H1 (cell line): ENCODE data around the gene ARID1B. TPM values are rescaled to one million over a fixed set of nuclear protein-coding genes. Genes with fewer than 3 reads are reported as not detected.

Experiments
- CTCF ChIA-PET: fragments of 300-600 bp; sonication (Branson Sonifier 250); formaldehyde crosslinking; loops from one replicate; lab custom pipeline; 2021; ENCODE audit not compliant: partially characterized antibody; lab: Charles Lee
- POLR2A ChIA-PET: fragments of 300-600 bp; sonication (Branson Sonifier 250); formaldehyde crosslinking; loops from one replicate; lab custom pipeline; 2021; ENCODE audit warnings: inconsistent platforms; ENCODE audit not compliant: partially characterized antibody; lab: Charles Lee
- DNase-seq, 2 experiments: peaks; one replicate each; pipeline versions ENCODE4 v3.0.0 to v3.0.0-alpha.2; 2010 to 2022; ENCODE audit warnings: low spot score in 2 of 2, low read depth in 1 of 2, mixed read lengths in 1 of 2
- FAIRE-seq: peaks from 2 replicates; lab custom pipeline; 2011; peaks lifted over from hg19 to GRCh38; lab: Jason Lieb, UNC
- H2AFZ ChIP-seq: 2 replicates; pipeline ENCODE4 v1.8.1; 2012; ENCODE audit warnings: low read length, inconsistent platforms
- H2AK5ac ChIP-seq: 2 replicates; pipeline ENCODE4 v1.6.1; 2013; ENCODE audit warnings: low read depth, low read length
- H2BK120ac ChIP-seq: replicated peaks from 2 replicates; pipeline ENCODE3; 2013; ENCODE audit warnings: low read depth, low read length, inconsistent platforms
- H2BK12ac ChIP-seq: 2 replicates; pipeline ENCODE4 v1.6.1; 2013; ENCODE audit warnings: low read depth, low read length
- H2BK15ac ChIP-seq: 2 replicates; pipeline ENCODE4 v1.6.1; 2013; ENCODE audit warnings: low read length
- H2BK20ac ChIP-seq: 2 replicates; pipeline ENCODE4 v1.6.1; 2013; ENCODE audit warnings: low read length
- H2BK5ac ChIP-seq: 2 replicates; pipeline ENCODE4 v1.6.1; 2013; ENCODE audit warnings: low read depth, low read length
- H3K14ac ChIP-seq: 2 replicates; pipeline ENCODE4 v1.6.1; 2013; ENCODE audit warnings: inconsistent platforms; ENCODE audit not compliant: insufficient read length
- H3K18ac ChIP-seq: 2 replicates; pipeline ENCODE4 v1.6.1; 2013; ENCODE audit warnings: low read length; ENCODE audit errors: extremely low read depth
- H3K23ac ChIP-seq: 2 replicates; pipeline ENCODE4 v1.6.1; 2013; ENCODE audit warnings: inconsistent platforms; ENCODE audit not compliant: insufficient read length
- H3K23me2 ChIP-seq: 2 replicates; pipeline ENCODE4 v1.6.1; 2013; ENCODE audit warnings: low read depth, low read length
- H3K27ac ChIP-seq: 2 replicates; pipeline ENCODE4 v1.6.1; 2011; ENCODE audit warnings: low read depth, low read length, inconsistent platforms
- H3K27me3 ChIP-seq, 4 experiments: replicated peaks in 1 of 4; 1 replicate in 1 of 4; 2 replicates in 3 of 4; pipeline versions ENCODE4 v1.6.1 to v1.8.1; 2011 to 2013; ENCODE audit warnings: low read length in 3 of 4, mild to moderate bottlenecking in 3 of 4, inconsistent platforms in 2 of 4, mixed read lengths in 2 of 4, moderate library complexity in 1 of 4; ENCODE audit not compliant: control insufficient read depth in 3 of 4, insufficient read depth in 3 of 4; ENCODE audit errors: extremely low read depth in 1 of 4
- H3K36me3 ChIP-seq, 4 experiments: 2 replicates each; pipeline versions ENCODE4 v1.6.1 to v1.8.1; 2011 to 2013; ENCODE audit warnings: mild to moderate bottlenecking in 4 of 4, low read length in 3 of 4, moderate library complexity in 2 of 4, control low read depth in 1 of 4, inconsistent platforms in 1 of 4; ENCODE audit not compliant: insufficient read depth in 4 of 4, control insufficient read depth in 2 of 4
- H3K4ac ChIP-seq: replicated peaks from 2 replicates; pipeline ENCODE3; 2013; ENCODE audit warnings: low read length, low read depth, mixed read lengths, inconsistent platforms; ENCODE audit not compliant: insufficient read length
- H3K4me1 ChIP-seq, 4 experiments: replicated peaks in 1 of 4; 1 replicate in 1 of 4; 2 replicates in 3 of 4; pipeline versions ENCODE4 v1.6.1 to v1.8.1; 2011 to 2013; ENCODE audit warnings: low read length in 3 of 4, inconsistent platforms in 2 of 4, mixed read lengths in 1 of 4; ENCODE audit not compliant: insufficient read depth in 4 of 4, control insufficient read depth in 3 of 4
- H3K4me2 ChIP-seq, 2 experiments: 2 replicates each; pipeline versions ENCODE4 v1.6.1 to v1.8.1; 2011 to 2013; ENCODE audit warnings: low read depth in 2 of 2, low read length in 2 of 2, control low read depth in 1 of 2, inconsistent platforms in 1 of 2, mild to moderate bottlenecking in 1 of 2; ENCODE audit not compliant: insufficient read depth in 1 of 2
- H3K4me3 ChIP-seq, 4 experiments: fragments of 200-600, 300-600 bp in 1 of 4; sonication (generic), shearing (Covaris generic), sonication (Bioruptor Twin) in 1 of 4; 2 replicates each; pipeline versions ENCODE4 v1.5.1 to v1.8.1; 2011 to 2016; ENCODE audit warnings: low read length in 4 of 4, low read depth in 3 of 4, control low read depth in 2 of 4, inconsistent platforms in 2 of 4, mild to moderate bottlenecking in 2 of 4, mixed read lengths in 1 of 4, moderate library complexity in 1 of 4; ENCODE audit not compliant: insufficient read depth in 2 of 4; ENCODE audit errors: extremely low read depth in 1 of 4
- H3K56ac ChIP-seq: replicated peaks from 2 replicates; pipeline ENCODE3; 2013; ENCODE audit warnings: low read depth, mild to moderate bottlenecking, mixed read lengths, low read length, inconsistent platforms; ENCODE audit not compliant: insufficient read length
- H3K79me1 ChIP-seq: 2 replicates; pipeline ENCODE4 v1.6.1; 2013; ENCODE audit warnings: low read depth, low read length, control low read depth
- H3K79me2 ChIP-seq, 2 experiments: 2 replicates each; pipeline versions ENCODE4 v1.6.1 to v1.8.1; 2012 to 2013; ENCODE audit warnings: low read length in 2 of 2, mild to moderate bottlenecking in 2 of 2, inconsistent platforms in 1 of 2; ENCODE audit not compliant: insufficient read depth in 2 of 2, control insufficient read depth in 1 of 2
- H3K9ac ChIP-seq, 4 experiments: replicated peaks in 1 of 4; 1 replicate in 1 of 4; 2 replicates in 3 of 4; pipeline versions ENCODE4 v1.6.1 to v1.8.1; 2011 to 2013; ENCODE audit warnings: low read depth in 3 of 4, low read length in 3 of 4, control low read depth in 2 of 4, mild to moderate bottlenecking in 2 of 4, moderate library complexity in 2 of 4, inconsistent platforms in 1 of 4; ENCODE audit errors: extremely low read depth in 1 of 4
- H3K9me3 ChIP-seq, 2 experiments: 2 replicates each; pipeline versions ENCODE4 v1.6.1 to v1.8.1; 2012 to 2013; ENCODE audit warnings: mild to moderate bottlenecking in 2 of 2, moderate library complexity in 2 of 2, control low read depth in 1 of 2, inconsistent platforms in 1 of 2, low read depth in 1 of 2, low read length in 1 of 2, mixed read lengths in 1 of 2; ENCODE audit not compliant: insufficient read depth in 2 of 2
- H4K20me1 ChIP-seq, 2 experiments: replicated peaks in 1 of 2; 2 replicates each; pipeline versions ENCODE3 to v1.8.1; 2011 to 2013; ENCODE audit warnings: inconsistent platforms in 2 of 2, low read length in 2 of 2, mild to moderate bottlenecking in 1 of 2; ENCODE audit not compliant: insufficient read depth in 2 of 2, control insufficient read depth in 1 of 2
- H4K5ac ChIP-seq: 2 replicates; pipeline ENCODE4 v1.6.1; 2013; ENCODE audit warnings: low read length, low read depth, mixed read lengths, inconsistent platforms; ENCODE audit not compliant: insufficient read length
- H4K8ac ChIP-seq: 2 replicates; pipeline ENCODE4 v1.8.0; 2013; ENCODE audit warnings: mild to moderate bottlenecking, moderate library complexity, low read length, inconsistent platforms; ENCODE audit not compliant: insufficient read depth; ENCODE audit errors: extremely low read depth
- H4K91ac ChIP-seq: replicated peaks from 2 replicates; pipeline ENCODE3; 2013; ENCODE audit warnings: low read length, mixed read lengths, inconsistent platforms; ENCODE audit not compliant: insufficient read length
- JUN ChIP-seq: IDR thresholded peaks from 2 replicates; pipeline ENCODE4 v1.6.1; 2011; ENCODE audit warnings: low read depth, mild to moderate bottlenecking, improper control_type of control experiment, low read length
- TEAD4 ChIP-seq: IDR thresholded peaks from 2 replicates; pipeline ENCODE4 v1.6.1; 2012; ENCODE audit warnings: low read depth, low read length, inconsistent platforms, mixed read lengths
- WGBS, 2 experiments: shearing (Covaris generic) in 1 of 2; methylation state at CpG; one replicate each; pipeline versions ENCODE4 v1.1.6 to v1.1.7; 2013 to 2015; ENCODE audit warnings: low lambda C conversion rate in 2 of 2, mixed read lengths in 2 of 2, inconsistent platforms in 1 of 2, low coverage in 1 of 2, missing lambda C conversion rate in 1 of 2; ENCODE audit not compliant: insufficient replicate concordance in 2 of 2, insufficient coverage in 1 of 2, insufficient read length in 1 of 2; ENCODE audit errors: extremely low coverage in 1 of 2, missing lambda C conversion rate in 1 of 2; 5-methylcytosine and 5-hydroxymethylcytosine counted together
- polyA plus RNA-seq, 7 experiments: library from polyadenylated mRNA; depleted of rRNA in 3 of 7; stranded (reverse) in 5 of 7; unstranded in 2 of 7; fragments of >200 nt in 5 of 7; fragments of 200-250 nt in 2 of 7; gene quantifications; 1 replicate in 5 of 7; 2 replicates in 1 of 7; 4 replicates in 1 of 7; pipeline versions ENCODE4 v1.2.1 to v1.2.3, GENCODE V29; 2011 to 2013; ENCODE audit warnings: missing spikeins in 2 of 7, mixed read lengths in 2 of 7
- total RNA-seq: library from RNA; stranded (reverse); fragmentation: NEBNext Ultra II Directional; extraction: Animal tissue kit (Norgen Biotek cat#: 25700); gene quantifications from 2 replicates; pipeline ENCODE4 v1.2.1, GENCODE V29; 2021
- TF ChIP-seq, protein P1 (sequence below), 3 experiments: IDR thresholded peaks; 1 replicate in 2 of 3; 2 replicates in 1 of 3; pipeline versions ENCODE4 v1.5.1 to v1.6.1; 2011; ENCODE audit warnings: low read length in 3 of 3, mild to moderate bottlenecking in 3 of 3, inconsistent platforms in 2 of 3, low read depth in 1 of 3, moderate library complexity in 1 of 3; ENCODE audit not compliant: insufficient read depth in 1 of 3; ENCODE audit errors: control extremely low read depth in 1 of 3

Gene ARID1B
- total and polyA plus RNA-seq, 2 of the 8 experiments (the other 6 are each of a cell fraction or from before 2014, with no cell fraction given) = 24.3 to 70.3 TPM

GRCh38 chr6:157001716-157002115 is 224.5 kb downstream of the ARID1B start:
- POLR2A ChIA-PET = interaction anchor here (0.9 to 1.9 kb wide), 2 partner anchors 13 to 321 kb away, joined by 4 to 5 read pairs; partner anchors contain the start of gene TMEM242
- Histone ChIP-seq H2BK5ac (no peak overlapping the region), H3K56ac (no peak overlapping the region), H3K4me3 (no peak overlapping the region), H3K36me3 (no peaks in the 10 kb centered on the region), H4K8ac (no peak overlapping the region), H3K23ac (no peak overlapping the region), H3K18ac (no peak overlapping the region), H2BK15ac (no peak overlapping the region), H3K4me1 (peaks cover 2 to 15% (median 10%) of the 10 kb centered on the region in 4 experiments), H3K4me2 (peak overlapping the region; percentile 10 to 48; a peak in 2 of 4 replicates), H4K5ac (no peak overlapping the region), H3K79me2 (peaks cover 0 to 90% of the 10 kb centered on the region in 2 experiments; a peak in 3 of 4 replicates), H4K91ac (no peak overlapping the region), H2AFZ (no peak overlapping the region), H3K27me3 (no peaks in the 10 kb centered on the region), H4K20me1 (no peaks in the 10 kb centered on the region), H3K14ac (no peak overlapping the region), H2BK120ac (no peak overlapping the region), H3K23me2 (no peaks in the 10 kb centered on the region), H2BK12ac (no peak overlapping the region), H3K4ac (no peak overlapping the region), H3K9me3 (no peaks in the 10 kb centered on the region), H3K9ac (no peak overlapping the region), H3K27ac (no peak overlapping the region), H2BK20ac (no peak overlapping the region), H2AK5ac (no peak overlapping the region), H3K79me1 (peaks cover 7% of the 10 kb centered on the region)
- CTCF ChIA-PET = interaction anchor here (0.7 to 1.9 kb wide), 7 partner anchors 9 to 58 kb away, joined by 3 to 7 read pairs (median 3); no protein-coding TSS in a partner anchor
- TF ChIP-seq JUN (no peak), TEAD4 (0 out of 2 replicates have a peak, but pooled peaks have one; percentile 20)
- TF ChIP-seq, protein P1, sequence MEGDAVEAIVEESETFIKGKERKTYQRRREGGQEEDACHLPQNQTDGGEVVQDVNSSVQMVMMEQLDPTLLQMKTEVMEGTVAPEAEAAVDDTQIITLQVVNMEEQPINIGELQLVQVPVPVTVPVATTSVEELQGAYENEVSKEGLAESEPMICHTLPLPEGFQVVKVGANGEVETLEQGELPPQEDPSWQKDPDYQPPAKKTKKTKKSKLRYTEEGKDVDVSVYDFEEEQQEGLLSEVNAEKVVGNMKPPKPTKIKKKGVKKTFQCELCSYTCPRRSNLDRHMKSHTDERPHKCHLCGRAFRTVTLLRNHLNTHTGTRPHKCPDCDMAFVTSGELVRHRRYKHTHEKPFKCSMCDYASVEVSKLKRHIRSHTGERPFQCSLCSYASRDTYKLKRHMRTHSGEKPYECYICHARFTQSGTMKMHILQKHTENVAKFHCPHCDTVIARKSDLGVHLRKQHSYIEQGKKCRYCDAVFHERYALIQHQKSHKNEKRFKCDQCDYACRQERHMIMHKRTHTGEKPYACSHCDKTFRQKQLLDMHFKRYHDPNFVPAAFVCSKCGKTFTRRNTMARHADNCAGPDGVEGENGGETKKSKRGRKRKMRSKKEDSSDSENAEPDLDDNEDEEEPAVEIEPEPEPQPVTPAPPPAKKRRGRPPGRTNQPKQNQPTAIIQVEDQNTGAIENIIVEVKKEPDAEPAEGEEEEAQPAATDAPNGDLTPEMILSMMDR (IDR thresholded peaks at IDR 0.05; ENCODE audit: control extremely low read depth in 1 of 3, insufficient read depth in 1 of 3, low read depth in 1 of 3, low read length in 3 of 3) = peak in 1 of 3 experiments; percentile 8; a peak in 1 of 4 replicates
- no peak for DNase-seq
- FAIRE-seq = no peak
- WGBS, 2 experiments = 75% methylated on average over 12 of the region's 12 CpGs; no CpG with 5 or more reads in 1 of the 2 experiments
